GM19035 (cell line): ENCODE data around the gene FAM229A.

Source experiments
- ATAC-seq: cut with Tn5 transposase; IDR thresholded peaks from one replicate; pipeline ENCODE4 v1.9.1; 2021; ENCODE audit not compliant: unreplicated experiment

Gene FAM229A

GRCh38 chr1:32350785-32351398 lies 11.4 kb downstream of the FAM229A start:
- peak; percentile 46 for ATAC-seq

- no peak for ATAC-seq
Observed at GRCh38 chr1:32349211-32349708, 13.0 kb downstream of the FAM229A start.

- ATAC-seq: no peak
Observed at GRCh38 chr1:32346532-32347157, 15.6 kb downstream of the FAM229A start.

DNA sequence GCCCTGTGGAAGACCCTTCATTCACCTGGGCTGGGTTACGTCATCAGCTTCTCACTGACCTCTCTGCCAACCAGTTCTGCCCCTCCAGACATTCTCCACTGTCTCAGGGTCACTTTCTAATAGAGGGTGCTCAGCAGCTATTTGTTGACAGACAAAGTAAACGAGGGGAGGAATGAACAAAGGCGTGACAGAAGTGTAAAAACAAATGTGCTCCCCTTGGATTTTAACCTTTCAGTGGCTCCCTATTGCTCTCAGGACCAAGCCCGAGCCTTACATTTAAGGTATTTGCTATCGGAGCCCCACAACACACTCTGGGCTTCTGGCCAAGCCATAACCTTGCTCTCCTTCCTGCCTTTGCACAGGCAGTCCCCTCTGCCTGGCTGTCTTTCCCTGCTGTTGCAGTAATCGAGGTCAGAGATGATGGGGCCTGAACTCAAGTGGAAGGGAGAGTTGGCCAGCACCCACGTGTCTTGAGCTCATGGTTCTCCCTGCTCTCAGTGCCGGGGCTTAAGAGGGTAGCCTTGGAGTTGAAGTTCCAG lies 16.9 kb downstream of the FAM229A start:
- ATAC-seq: no peak

DNA sequence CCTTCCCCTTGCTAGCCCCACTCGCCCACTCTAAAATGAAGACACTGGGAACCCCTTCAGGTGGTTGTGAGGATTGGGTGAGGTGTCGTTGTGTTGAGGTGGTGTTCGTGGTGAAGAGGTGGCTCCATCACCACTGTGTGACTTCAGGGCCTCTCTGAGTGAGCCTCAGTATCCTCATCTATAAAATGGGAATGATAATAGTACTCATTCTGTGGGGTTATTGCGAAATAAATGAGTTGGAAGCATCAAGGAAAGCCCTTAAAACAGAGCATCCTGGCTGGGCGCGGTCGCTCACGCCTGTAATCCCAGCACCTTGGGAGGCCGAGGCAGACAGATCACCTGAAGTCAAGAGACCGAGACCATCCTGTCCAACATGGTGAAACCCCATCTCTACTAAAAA lies 19.6 kb downstream of the FAM229A start:
- no peak for ATAC-seq

GRCh38 chr1:32341971-32342370 lies 20.3 kb downstream of the FAM229A start:
- ATAC-seq: no peak

DNA sequence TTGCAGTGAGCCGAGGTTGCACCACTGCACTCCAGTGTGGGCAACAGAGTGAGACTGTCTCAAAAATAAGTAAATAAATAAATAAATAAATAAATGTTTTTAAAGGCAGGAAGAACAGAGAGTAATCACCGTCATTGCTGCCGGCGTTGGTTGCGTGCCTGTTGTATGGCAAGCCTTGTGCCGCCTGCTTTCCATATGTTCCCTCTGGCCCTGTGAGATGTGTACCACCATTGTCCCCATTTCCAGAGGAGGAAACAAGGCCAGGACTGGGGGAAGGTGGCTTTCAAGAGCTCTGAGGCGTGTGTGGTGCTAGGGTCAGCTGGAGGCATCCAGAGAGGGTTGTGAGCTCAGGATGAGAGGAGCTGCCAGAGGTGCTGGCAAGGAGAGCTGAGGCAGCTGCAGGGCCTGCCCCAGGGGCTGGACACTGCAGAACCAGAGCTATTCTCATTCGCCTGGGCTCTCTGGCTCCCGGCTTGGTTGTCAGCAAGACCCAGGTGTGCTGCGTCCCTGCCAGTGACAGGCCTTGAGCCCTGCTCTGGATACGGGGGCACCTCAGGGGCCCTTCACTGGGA lies 21.0 kb downstream of the FAM229A start:
- ATAC-seq: no peak

GRCh38 chr1:32339363-32339978 lies 22.8 kb downstream of the FAM229A start:
- no peak for ATAC-seq

GRCh38 chr1:32338637-32339145 lies 23.6 kb downstream of the FAM229A start:
- no peak for ATAC-seq

- ATAC-seq: no peak
Observed at GRCh38 chr1:32337855-32338636, 24.2 kb downstream of the FAM229A start.

DNA sequence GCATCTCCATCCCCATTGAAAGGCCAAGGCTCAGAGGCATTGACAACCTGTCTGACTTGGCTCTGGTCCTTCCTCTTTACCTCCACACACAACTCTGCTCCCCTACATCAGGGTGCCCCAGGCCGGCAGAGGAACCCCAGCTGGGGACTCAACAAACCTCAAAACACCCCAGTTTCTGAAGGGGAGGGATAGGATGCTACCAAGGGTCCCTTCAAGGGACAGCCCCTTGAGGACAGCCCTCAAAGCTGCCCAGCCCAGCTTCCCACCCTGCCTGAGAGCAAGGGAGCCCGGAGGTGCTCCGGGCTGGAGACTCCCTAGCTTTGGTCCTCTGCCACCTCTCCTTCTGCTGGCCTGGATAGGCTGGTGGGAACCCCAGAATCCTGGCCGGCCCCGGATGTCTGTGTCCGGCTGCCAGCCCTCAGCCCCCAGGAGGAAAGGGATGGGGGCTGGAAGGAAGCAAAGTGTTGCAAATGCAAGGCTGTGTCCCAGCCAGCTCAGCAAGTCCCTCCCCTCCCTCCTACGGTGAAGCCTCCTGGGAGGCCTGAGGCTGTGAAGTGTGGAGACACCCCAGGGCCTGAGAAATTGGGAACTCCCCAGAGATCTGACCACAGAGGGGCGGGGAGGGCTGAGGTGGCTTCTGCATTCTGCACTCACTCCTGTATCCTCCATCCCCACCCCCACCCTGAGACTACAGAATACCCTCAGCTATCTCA lies 25.2 kb downstream of the FAM229A start:
- no peak for ATAC-seq

- ATAC-seq: no peak
Observed at GRCh38 chr1:32336591-32336932, 25.7 kb downstream of the FAM229A start.

GRCh38 chr1:32335790-32336590 lies 26.3 kb downstream of the FAM229A start, which contains the start of gene MARCKSL1:
TSS of gene MARCKSL1 (minus strand) at chr1:32336233. CDS start at chr1:32336033, 200 bp downstream.
- ATAC-seq: peak; percentile 52

- ATAC-seq: peak; percentile 10
Observed at GRCh38 chr1:32335535-32335789, 26.8 kb downstream of the FAM229A start.

DNA sequence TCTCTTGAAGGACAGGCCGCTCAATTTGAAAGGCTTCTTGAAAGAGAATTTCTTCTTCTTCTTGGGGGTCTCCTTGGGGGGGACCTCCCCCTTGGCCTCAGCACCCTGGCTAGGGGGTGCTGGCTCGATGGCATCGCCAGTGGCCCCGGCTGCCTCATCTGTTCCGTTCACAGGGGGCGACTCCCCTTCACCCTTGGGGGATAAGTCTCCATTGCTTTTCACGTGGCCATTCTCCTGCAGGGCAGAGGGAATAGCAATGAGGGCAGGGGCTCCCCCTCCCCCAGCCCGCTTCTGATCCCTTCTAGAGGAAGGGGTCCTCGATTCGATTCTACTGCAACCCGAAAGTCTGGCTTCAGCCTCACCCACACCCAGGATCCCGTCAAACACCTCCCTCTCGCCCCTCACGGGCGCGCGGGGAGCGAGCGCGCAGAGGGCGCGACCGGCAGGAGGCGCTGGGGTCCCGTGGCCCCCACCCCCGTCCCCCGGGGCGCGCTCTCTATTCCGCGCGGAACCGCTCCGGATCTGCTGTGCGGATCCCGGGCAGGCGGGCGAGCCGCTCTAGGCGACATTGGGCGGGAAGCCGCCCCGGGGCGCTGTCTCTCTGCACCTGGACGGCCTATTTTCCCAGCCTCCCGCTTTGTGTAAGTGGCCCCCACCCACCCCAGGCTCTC lies 27.3 kb downstream of the FAM229A start:
- peak; percentile 19 for ATAC-seq

DNA sequence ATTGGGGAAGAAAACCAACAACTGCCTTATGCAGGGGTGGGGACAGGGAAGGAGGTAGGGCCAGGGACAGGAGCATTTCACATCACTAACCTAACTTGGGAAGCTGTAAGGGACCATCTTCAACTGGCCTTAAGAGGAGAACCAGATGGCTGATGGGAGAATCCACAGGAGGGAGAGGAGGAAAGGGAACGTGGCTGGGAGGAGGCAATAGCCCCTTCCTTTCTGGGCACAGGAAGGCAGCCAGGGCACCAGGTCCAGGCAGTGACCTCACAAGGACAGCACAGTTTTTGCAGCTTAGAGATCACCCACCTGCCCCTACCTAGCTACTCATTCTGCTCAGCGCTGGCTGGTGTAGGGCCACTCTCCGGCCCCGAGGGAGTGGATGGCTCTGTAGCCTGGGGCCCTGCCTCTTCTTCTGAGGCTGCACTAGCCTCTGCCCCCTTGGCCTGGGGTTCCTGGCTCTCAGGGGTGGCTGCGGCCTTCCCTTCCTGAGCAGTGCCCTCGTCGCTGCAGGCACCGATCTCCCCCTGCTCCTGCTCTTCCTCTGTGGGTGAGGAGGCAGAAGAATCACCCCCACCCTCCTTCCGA lies 27.9 kb downstream of the FAM229A start:
- no peak for ATAC-seq

GRCh38 chr1:32333251-32333963 lies 28.9 kb downstream of the FAM229A start:
- ATAC-seq: no peak
